ENCODE results near the gene ZBTB16. TPM values are rescaled to one million over a fixed set of nuclear protein-coding genes. Genes with fewer than 3 reads are reported as not detected.

The ZBTB16 gene
- total RNA-seq, 1 experiment from 2014 or later: 0.21 TPM

DNA sequence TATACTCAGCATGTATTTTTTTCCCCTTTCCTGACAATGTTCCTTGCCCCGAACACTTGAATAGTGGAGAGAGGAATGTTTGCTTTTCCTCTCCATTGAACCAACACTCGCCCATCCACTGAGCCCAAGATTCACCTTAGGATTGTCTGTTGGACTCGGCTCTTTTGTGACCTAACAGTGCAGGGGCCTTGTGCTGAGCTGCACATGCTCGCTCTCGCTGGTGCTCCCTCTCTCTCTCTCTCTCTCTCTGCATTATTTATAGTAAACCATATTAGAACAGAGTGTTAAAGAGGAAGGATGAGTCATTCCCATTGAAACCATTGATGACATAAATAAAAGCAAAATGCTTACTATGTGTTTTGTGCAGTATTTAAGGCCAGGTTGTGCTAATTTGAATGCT is 20.7 kb downstream of the ZBTB16 start:
- Histone ChIP-seq H3K4me3 (ENCODE audit: low read depth in 2 of 2, low read length in 2 of 2) (no peak overlapping the region), H3K9me3 (ENCODE audit: control insufficient read depth, insufficient read depth, low read depth, low read length) (no peaks in the 10 kb centered on the region), H3K4me1 (ENCODE audit: control insufficient read depth, insufficient read depth, low read length) (no peaks in the 10 kb centered on the region), H3K36me3 (ENCODE audit: control insufficient read depth, insufficient read depth, low read length) (no peaks in the 10 kb centered on the region), H3K27me3 (ENCODE audit: control insufficient read depth, insufficient read depth, low read length) (peaks cover 17% of the 10 kb centered on the region), H3K27ac (ENCODE audit: low read length) (no peak overlapping the region)
- POLR2A ChIA-PET: no interaction called here
- CTCF ChIA-PET: no interaction called here
- ATAC-seq (no peak), DNase-seq (ENCODE audit: low read depth, low spot score) (no peak)
- TF ChIP-seq, protein P1, sequence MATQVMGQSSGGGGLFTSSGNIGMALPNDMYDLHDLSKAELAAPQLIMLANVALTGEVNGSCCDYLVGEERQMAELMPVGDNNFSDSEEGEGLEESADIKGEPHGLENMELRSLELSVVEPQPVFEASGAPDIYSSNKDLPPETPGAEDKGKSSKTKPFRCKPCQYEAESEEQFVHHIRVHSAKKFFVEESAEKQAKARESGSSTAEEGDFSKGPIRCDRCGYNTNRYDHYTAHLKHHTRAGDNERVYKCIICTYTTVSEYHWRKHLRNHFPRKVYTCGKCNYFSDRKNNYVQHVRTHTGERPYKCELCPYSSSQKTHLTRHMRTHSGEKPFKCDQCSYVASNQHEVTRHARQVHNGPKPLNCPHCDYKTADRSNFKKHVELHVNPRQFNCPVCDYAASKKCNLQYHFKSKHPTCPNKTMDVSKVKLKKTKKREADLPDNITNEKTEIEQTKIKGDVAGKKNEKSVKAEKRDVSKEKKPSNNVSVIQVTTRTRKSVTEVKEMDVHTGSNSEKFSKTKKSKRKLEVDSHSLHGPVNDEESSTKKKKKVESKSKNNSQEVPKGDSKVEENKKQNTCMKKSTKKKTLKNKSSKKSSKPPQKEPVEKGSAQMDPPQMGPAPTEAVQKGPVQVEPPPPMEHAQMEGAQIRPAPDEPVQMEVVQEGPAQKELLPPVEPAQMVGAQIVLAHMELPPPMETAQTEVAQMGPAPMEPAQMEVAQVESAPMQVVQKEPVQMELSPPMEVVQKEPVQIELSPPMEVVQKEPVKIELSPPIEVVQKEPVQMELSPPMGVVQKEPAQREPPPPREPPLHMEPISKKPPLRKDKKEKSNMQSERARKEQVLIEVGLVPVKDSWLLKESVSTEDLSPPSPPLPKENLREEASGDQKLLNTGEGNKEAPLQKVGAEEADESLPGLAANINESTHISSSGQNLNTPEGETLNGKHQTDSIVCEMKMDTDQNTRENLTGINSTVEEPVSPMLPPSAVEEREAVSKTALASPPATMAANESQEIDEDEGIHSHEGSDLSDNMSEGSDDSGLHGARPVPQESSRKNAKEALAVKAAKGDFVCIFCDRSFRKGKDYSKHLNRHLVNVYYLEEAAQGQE (IDR thresholded peaks at IDR 0.05; ENCODE audit: insufficient read depth in 1 of 2, low read depth in 2 of 2, low read length in 1 of 2): no peak
- TF ChIP-seq, protein P2, sequence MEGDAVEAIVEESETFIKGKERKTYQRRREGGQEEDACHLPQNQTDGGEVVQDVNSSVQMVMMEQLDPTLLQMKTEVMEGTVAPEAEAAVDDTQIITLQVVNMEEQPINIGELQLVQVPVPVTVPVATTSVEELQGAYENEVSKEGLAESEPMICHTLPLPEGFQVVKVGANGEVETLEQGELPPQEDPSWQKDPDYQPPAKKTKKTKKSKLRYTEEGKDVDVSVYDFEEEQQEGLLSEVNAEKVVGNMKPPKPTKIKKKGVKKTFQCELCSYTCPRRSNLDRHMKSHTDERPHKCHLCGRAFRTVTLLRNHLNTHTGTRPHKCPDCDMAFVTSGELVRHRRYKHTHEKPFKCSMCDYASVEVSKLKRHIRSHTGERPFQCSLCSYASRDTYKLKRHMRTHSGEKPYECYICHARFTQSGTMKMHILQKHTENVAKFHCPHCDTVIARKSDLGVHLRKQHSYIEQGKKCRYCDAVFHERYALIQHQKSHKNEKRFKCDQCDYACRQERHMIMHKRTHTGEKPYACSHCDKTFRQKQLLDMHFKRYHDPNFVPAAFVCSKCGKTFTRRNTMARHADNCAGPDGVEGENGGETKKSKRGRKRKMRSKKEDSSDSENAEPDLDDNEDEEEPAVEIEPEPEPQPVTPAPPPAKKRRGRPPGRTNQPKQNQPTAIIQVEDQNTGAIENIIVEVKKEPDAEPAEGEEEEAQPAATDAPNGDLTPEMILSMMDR (IDR thresholded peaks at IDR 0.05): no peak
- no peak for TF ChIP-seq TCF7L2 (IDR thresholded peaks at IDR 0.05; ENCODE audit: low read depth, low read length)
- no peak for TF ChIP-seq SIN3A (IDR thresholded peaks at IDR 0.05; ENCODE audit: borderline replicate concordance, insufficient read depth, low read depth, low read length)
- TF ChIP-seq POLR2AphosphoS5 (IDR thresholded peaks at IDR 0.05; ENCODE audit: low read depth, low read length): no peak
- no TSS peak for BruUV-seq (replicated peaks)
- intact Hi-C loops (cut with micrococcal nuclease; ENCODE audit: unreplicated experiment) (no loop called here), in situ Hi-C loops (cut with HindIII; ENCODE audit: low pct_unique_long_range_greater_than_20kb, low sequenced_read_pairs) (no loop called here)

DNA sequence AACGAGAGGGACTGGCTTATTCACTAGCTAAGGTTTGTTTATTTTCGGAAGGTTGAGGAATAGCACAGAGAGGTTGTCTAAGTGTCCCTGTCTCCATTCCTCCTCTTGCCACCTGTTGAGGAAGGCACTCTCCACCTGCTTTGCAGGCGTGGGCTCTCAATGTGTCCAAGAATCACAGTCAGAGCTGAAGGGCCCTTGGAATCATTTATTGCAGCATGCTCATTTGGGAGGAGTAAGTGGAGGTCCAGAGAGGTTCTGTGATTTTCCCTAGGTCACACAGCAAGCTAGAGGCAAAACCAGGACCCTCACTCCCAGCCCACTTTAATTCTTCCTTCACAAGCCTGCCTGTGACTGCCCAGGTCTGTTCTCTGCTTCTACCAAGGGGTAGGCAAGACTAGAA is 21.3 kb downstream of the ZBTB16 start:
- no peaks in the 10 kb centered on the region for H3K4me1 ChIP-seq (ENCODE audit: control insufficient read depth, insufficient read depth, low read length)
- in situ Hi-C loops (cut with HindIII; ENCODE audit: low pct_unique_long_range_greater_than_20kb, low sequenced_read_pairs): no loop called here
- DNase-seq (ENCODE audit: low read depth, low spot score) (no peak), ATAC-seq (no peak)
- peaks cover 16% of the 10 kb centered on the region for H3K27me3 ChIP-seq (ENCODE audit: control insufficient read depth, insufficient read depth, low read length)
- intact Hi-C loops (cut with micrococcal nuclease; ENCODE audit: unreplicated experiment): no loop called here
- no peak overlapping the region for H3K4me3 ChIP-seq (ENCODE audit: low read depth in 2 of 2, low read length in 2 of 2)
- no peak for TF ChIP-seq TCF7L2 (IDR thresholded peaks at IDR 0.05; ENCODE audit: low read depth, low read length)
- TF ChIP-seq, protein P2 (IDR thresholded peaks at IDR 0.05): no peak
- no peak for TF ChIP-seq SIN3A (IDR thresholded peaks at IDR 0.05; ENCODE audit: borderline replicate concordance, insufficient read depth, low read depth, low read length)
- no peak for TF ChIP-seq POLR2AphosphoS5 (IDR thresholded peaks at IDR 0.05; ENCODE audit: low read depth, low read length)
- TF ChIP-seq, protein P1 (IDR thresholded peaks at IDR 0.05; ENCODE audit: insufficient read depth in 1 of 2, low read depth in 2 of 2, low read length in 1 of 2): no peak
- H3K9me3 ChIP-seq (ENCODE audit: control insufficient read depth, insufficient read depth, low read depth, low read length): no peaks in the 10 kb centered on the region
- ChIA-PET POLR2A (no interaction called here), CTCF (no interaction called here)
- no peak overlapping the region for H3K27ac ChIP-seq (ENCODE audit: low read length)
- H3K36me3 ChIP-seq (ENCODE audit: control insufficient read depth, insufficient read depth, low read length): no peaks in the 10 kb centered on the region
- no TSS peak for BruUV-seq (replicated peaks)

All from Panc1 (cell line).